Gastrocnemius medialis (tissue), 4 donors: ENCODE measurements around the gene TTLL7.

ENCODE experiments used
- CTCF ChIP-seq, 5 experiments: fragments of 450-650 bp in 3 of 5; fragments of 200-600 bp in 2 of 5; sonication (generic) in 2 of 5; IDR thresholded peaks in 4 of 5; conservative IDR thresholded peaks in 1 of 5; 1 replicate in 4 of 5; 2 replicates in 1 of 5; pipeline ENCODE4 v1.5.1; 2016 to 2019; ENCODE audit warnings: antibody characterized with exemption in 5 of 5, mild to moderate bottlenecking in 3 of 5, moderate library complexity in 3 of 5
- POLR2A ChIP-seq, 2 donors: fragments of 450-650 bp; IDR thresholded peaks; one replicate each; pipeline ENCODE4 v1.6.1; 2017; ENCODE audit warnings: antibody characterized with exemption in 2 of 2, mild to moderate bottlenecking in 2 of 2, moderate library complexity in 2 of 2

- TF ChIP-seq CTCF (IDR thresholded peaks at IDR 0.05 in 4 of 5, conservative IDR thresholded peaks at IDR 0.05 in 1 of 5): no peak
- no peak for TF ChIP-seq POLR2A (IDR thresholded peaks at IDR 0.05)
These were observed 71.2 kb downstream of the TTLL7 start for GRCh38 chr1:83927701-83928100.
